ENCODE measurements around the gene TRPM5.
"Not testable (repeated sequence)": the region's sequence is repeated elsewhere in the genome, so short reads cannot be mapped to it uniquely, and the experiment has no call there.

The TRPM5 gene

GRCh38 chr11:2482204-2482603, 37.9 kb upstream of the TRPM5 start:
- no peak for DNase-seq (ENCODE audit: low read depth)
- TF ChIP-seq, protein P1, sequence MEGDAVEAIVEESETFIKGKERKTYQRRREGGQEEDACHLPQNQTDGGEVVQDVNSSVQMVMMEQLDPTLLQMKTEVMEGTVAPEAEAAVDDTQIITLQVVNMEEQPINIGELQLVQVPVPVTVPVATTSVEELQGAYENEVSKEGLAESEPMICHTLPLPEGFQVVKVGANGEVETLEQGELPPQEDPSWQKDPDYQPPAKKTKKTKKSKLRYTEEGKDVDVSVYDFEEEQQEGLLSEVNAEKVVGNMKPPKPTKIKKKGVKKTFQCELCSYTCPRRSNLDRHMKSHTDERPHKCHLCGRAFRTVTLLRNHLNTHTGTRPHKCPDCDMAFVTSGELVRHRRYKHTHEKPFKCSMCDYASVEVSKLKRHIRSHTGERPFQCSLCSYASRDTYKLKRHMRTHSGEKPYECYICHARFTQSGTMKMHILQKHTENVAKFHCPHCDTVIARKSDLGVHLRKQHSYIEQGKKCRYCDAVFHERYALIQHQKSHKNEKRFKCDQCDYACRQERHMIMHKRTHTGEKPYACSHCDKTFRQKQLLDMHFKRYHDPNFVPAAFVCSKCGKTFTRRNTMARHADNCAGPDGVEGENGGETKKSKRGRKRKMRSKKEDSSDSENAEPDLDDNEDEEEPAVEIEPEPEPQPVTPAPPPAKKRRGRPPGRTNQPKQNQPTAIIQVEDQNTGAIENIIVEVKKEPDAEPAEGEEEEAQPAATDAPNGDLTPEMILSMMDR (conservative IDR thresholded peaks at IDR 0.05; ENCODE audit: low read depth, low read length): no peak
- no peak overlapping the region for H3K4me3 ChIP-seq (ENCODE audit: low read length)

- no peak overlapping the region for H3K4me3 ChIP-seq (ENCODE audit: low read length)
- TF ChIP-seq, protein P1 (conservative IDR thresholded peaks at IDR 0.05; ENCODE audit: low read depth, low read length): no peak
- DNase-seq (ENCODE audit: low read depth): no peak
These were observed 36.9 kb upstream of the TRPM5 start for GRCh38 chr11:2481253-2481652.

GRCh38 chr11:2480874-2481220, 36.5 kb upstream of the TRPM5 start:
- DNase-seq (ENCODE audit: low read depth): no peak
- no peak overlapping the region for H3K4me3 ChIP-seq (ENCODE audit: low read length)
- TF ChIP-seq, protein P1 (conservative IDR thresholded peaks at IDR 0.05; ENCODE audit: low read depth, low read length): no peak

- not testable (repeated sequence) for H3K4me3 ChIP-seq (ENCODE audit: low read length); DNase-seq (ENCODE audit: low read depth)
These were observed 36.0 kb upstream of the TRPM5 start for GRCh38 chr11:2480067-2480873.

DNA sequence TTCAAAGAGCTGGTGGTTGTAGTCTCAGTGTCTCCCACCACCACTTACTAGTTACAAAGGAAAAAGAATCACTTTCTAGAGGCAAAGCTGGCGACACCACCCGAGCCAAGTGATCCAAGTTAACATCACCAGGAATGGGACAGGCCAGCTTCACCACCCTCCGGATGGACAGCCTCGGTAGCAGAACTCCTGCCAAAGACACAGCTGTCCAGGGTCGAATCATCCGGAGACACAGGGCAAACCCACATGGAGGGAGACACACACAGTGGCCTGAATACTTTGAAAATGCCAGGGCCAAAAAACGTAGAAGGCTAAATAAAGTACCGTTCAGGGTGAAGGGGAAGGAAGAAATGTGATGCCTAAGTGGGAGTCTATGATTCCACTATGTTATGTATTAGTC, 33.6 kb upstream of the TRPM5 start:
- TF ChIP-seq, protein P1 (conservative IDR thresholded peaks at IDR 0.05; ENCODE audit: low read depth, low read length): no peak
- no peak for DNase-seq (ENCODE audit: low read depth)
- no peak overlapping the region for H3K4me3 ChIP-seq (ENCODE audit: low read length)

DNA sequence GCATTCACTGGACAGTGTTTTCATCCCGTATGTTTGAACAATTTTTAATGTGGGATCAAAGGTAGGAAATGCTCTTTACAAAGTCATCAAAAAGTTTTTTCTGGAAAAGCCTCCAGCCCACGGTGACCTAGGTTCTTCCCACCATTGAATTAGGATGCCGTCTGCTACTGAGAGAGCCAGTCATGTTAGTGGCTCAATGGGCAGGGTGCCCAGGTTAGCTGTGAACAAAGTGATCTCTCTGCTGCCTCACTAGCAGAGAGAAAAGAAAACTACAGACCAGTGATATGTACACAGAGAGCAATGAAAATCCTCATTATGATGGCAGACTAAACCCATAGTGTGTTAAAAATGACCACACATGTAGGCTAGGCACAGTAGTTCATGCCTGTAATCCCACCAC, 32.9 kb upstream of the TRPM5 start:
- H3K4me3 ChIP-seq (ENCODE audit: low read length): no peak overlapping the region
- TF ChIP-seq, protein P1 (conservative IDR thresholded peaks at IDR 0.05; ENCODE audit: low read depth, low read length): no peak
- DNase-seq (ENCODE audit: low read depth): no peak

- H3K4me3 ChIP-seq (ENCODE audit: low read length): no peak overlapping the region
- TF ChIP-seq, protein P1 (conservative IDR thresholded peaks at IDR 0.05; ENCODE audit: low read depth, low read length): no peak
- no peak for DNase-seq (ENCODE audit: low read depth)
These were observed 31.0 kb upstream of the TRPM5 start for GRCh38 chr11:2475136-2475918.

All from retinal pigment epithelial cell (primary cell).